Measurements from ENCODE around the gene FCGR3B.
"Not testable (repeated sequence)": the region's sequence is repeated elsewhere in the genome, so short reads cannot be mapped to it uniquely, and the experiment has no call there.

Gene FCGR3B

GRCh38 chr1:161631076-161631475 is at the start of gene FCGR3B:
Gene FCGR3B, minus strand, starts transcription at chr1:161631176. Its CDS starts 82 bp downstream, at chr1:161631094.
- no peak for TF ChIP-seq CTCF (IDR thresholded peaks at IDR 0.05; ENCODE audit: low read depth, low read length, missing control alignments)
- DNase-seq (ENCODE audit: extremely low read depth, low read depth): no peak
- no peak within 1 kb of the TSS for H3K4me3 ChIP-seq (replicated peaks; ENCODE audit: low read depth, low read length)

- H3K4me3 ChIP-seq (replicated peaks; ENCODE audit: low read depth, low read length): no peak overlapping the region
Observed at GRCh38 chr1:161678500-161678899, 47.5 kb upstream of the FCGR3B start.

GRCh38 chr1:161676958-161677689 is 46.1 kb upstream of the FCGR3B start:
- no peak overlapping the region for H3K4me3 ChIP-seq (replicated peaks; ENCODE audit: low read depth, low read length)
- no peak for TF ChIP-seq CTCF (IDR thresholded peaks at IDR 0.05; ENCODE audit: low read depth, low read length, missing control alignments)
- DNase-seq (ENCODE audit: extremely low read depth, low read depth): no peak

More at GRCh38 chr1:161678500-161678899, 47.5 kb upstream of the FCGR3B start:
- TF ChIP-seq CTCF (IDR thresholded peaks at IDR 0.05; ENCODE audit: low read depth, low read length, missing control alignments): no peak
- DNase-seq (ENCODE audit: extremely low read depth, low read depth): no peak

- DNase-seq (ENCODE audit: extremely low read depth, low read depth): no peak
- no peak for TF ChIP-seq CTCF (IDR thresholded peaks at IDR 0.05; ENCODE audit: low read depth, low read length, missing control alignments)
- no peak overlapping the region for H3K4me3 ChIP-seq (replicated peaks; ENCODE audit: low read depth, low read length)
Observed at GRCh38 chr1:161676441-161676840, 45.5 kb upstream of the FCGR3B start.

- not testable (repeated sequence) for H3K4me3 ChIP-seq (replicated peaks; ENCODE audit: low read depth, low read length); DNase-seq (ENCODE audit: extremely low read depth, low read depth)
Observed at GRCh38 chr1:161674908-161675307, 43.9 kb upstream of the FCGR3B start.

- H3K4me3 ChIP-seq (replicated peaks; ENCODE audit: low read depth, low read length); DNase-seq (ENCODE audit: extremely low read depth, low read depth): not testable (repeated sequence)
Observed at GRCh38 chr1:161674447-161674846, 43.5 kb upstream of the FCGR3B start.

GRCh38 chr1:161673437-161673836 is 42.5 kb upstream of the FCGR3B start:
- not testable (repeated sequence) for DNase-seq (ENCODE audit: extremely low read depth, low read depth)

GRCh38 chr1:161671045-161672020 is 40.4 kb upstream of the FCGR3B start:
- DNase-seq (ENCODE audit: extremely low read depth, low read depth); H3K4me3 ChIP-seq (replicated peaks; ENCODE audit: low read depth, low read length): not testable (repeated sequence)

More at GRCh38 chr1:161673437-161673836, 42.5 kb upstream of the FCGR3B start:
- not testable (repeated sequence) for H3K4me3 ChIP-seq (replicated peaks; ENCODE audit: low read depth, low read length)

- H3K4me3 ChIP-seq (replicated peaks; ENCODE audit: low read depth, low read length); DNase-seq (ENCODE audit: extremely low read depth, low read depth): not testable (repeated sequence)
Observed at GRCh38 chr1:161664689-161665088, 33.7 kb upstream of the FCGR3B start.

- DNase-seq (ENCODE audit: extremely low read depth, low read depth); H3K4me3 ChIP-seq (replicated peaks; ENCODE audit: low read depth, low read length): not testable (repeated sequence)
Observed at GRCh38 chr1:161663569-161663968, 32.6 kb upstream of the FCGR3B start.

- H3K4me3 ChIP-seq (replicated peaks; ENCODE audit: low read depth, low read length); DNase-seq (ENCODE audit: extremely low read depth, low read depth): not testable (repeated sequence)
Observed at GRCh38 chr1:161662684-161663339, 31.8 kb upstream of the FCGR3B start, which contains the start of gene FCGR2B. Gene FCGR2B, plus strand, starts transcription at chr1:161663143. Its CDS starts 99 bp downstream, at chr1:161663242.

GRCh38 chr1:161661660-161662311 is 30.8 kb upstream of the FCGR3B start:
- not testable (repeated sequence) for DNase-seq (ENCODE audit: extremely low read depth, low read depth); H3K4me3 ChIP-seq (replicated peaks; ENCODE audit: low read depth, low read length)
